Stimulated activated naive B cell treated with anti-CD40 and anti-IgM and Interleukin-4, amounts not matched to agents 10 μg/mL and 1 μg/mL and 100 μg/mL, for 72 hours (primary cell): ENCODE measurements around the gene PNPLA2.
A peak's percentile ranks its signal among the peaks of the same experiment; 100 is the strongest.

Experiments used
- ATAC-seq, 2 donors: fragments of 150-1000 bp; cut with Tn5 transposase; replicated peaks; 2 replicates each; pipeline ENCODE4 v1.10.0; 2021; ENCODE audit warnings: moderate library complexity in 1 of 2
- DNase-seq: peaks from one replicate; pipeline ENCODE4 v3.0.0; 2021
- H3K27ac Mint-ChIP-seq: one replicate; pipeline ENCODE4 v1.8.0; 2022; ENCODE audit warnings: mild to moderate bottlenecking, mixed read lengths
- H3K27me3 Mint-ChIP-seq, 2 donors: one replicate each; pipeline ENCODE4 v1.8.0; 2022; ENCODE audit warnings: mixed read lengths in 2 of 2
- H3K36me3 Mint-ChIP-seq, 2 donors: one replicate each; pipeline ENCODE4 v1.8.0; 2022; ENCODE audit warnings: mixed read lengths in 2 of 2, mild to moderate bottlenecking in 1 of 2
- H3K4me1 Mint-ChIP-seq, 2 donors: one replicate each; pipeline ENCODE4 v1.8.0; 2022; ENCODE audit warnings: mixed read lengths in 2 of 2, mild to moderate bottlenecking in 1 of 2
- H3K4me3 Mint-ChIP-seq, 2 donors: one replicate each; pipeline ENCODE4 v1.8.0; 2022; ENCODE audit warnings: mild to moderate bottlenecking in 2 of 2, mixed read lengths in 2 of 2, moderate library complexity in 1 of 2
- H3K9me3 Mint-ChIP-seq, 2 donors: one replicate each; pipeline ENCODE4 v1.8.0; 2022; ENCODE audit warnings: mixed read lengths in 2 of 2, mild to moderate bottlenecking in 1 of 2

PNPLA2 gene

DNA sequence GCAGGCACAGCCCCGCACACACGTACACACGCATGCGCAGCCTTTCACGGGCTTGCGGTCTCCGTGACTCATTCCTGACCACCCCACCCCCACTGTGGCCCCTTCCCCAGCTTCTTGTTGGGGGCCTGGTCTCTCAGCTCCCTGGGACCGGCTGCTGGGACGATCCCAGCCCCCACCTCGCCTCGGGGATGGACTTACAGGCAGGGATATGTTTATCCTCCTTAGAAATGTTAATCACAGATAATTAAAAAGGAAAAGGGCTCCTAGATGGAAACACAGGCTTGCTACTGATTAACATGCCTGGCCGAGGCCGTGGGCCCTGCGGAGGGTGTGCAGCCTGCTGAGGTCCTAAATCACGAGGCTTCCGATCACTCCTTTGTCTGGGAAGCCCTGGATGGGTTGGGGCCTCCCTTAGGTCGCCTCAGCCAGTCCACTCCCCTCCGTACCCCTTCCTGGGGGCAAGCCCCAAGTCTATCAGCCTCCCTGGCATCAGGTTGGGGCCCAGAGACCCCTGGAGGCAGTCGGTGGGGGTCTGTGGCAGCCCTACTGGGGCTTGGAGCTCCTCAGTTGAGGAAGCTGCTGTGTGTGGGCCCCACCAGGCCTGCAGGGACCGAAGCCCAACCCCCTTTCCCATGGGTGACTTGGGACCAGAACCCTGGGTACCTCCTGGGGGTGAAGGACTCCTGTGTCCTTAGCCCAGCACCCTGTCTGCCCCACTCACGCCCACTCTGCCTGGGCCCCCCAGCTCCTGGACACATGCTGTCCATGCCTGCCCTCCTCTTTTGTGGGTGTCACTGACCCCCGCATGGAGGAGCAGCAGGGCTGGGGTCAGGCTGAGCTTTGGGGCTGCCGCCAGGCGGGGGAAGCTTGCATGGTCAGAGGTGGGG lies 44.6 kb downstream of the PNPLA2 start:
- Mint-ChIP-seq H3K9me3 (no peaks in the 10 kb centered on the region), H3K36me3 (peaks cover 3 to 6% of the 10 kb centered on the region in 2 donors), H3K27me3 (no peaks in the 10 kb centered on the region), H3K4me3 (no peak overlapping the region), H3K4me1 (peaks cover 0 to 3% of the 10 kb centered on the region in 2 donors), H3K27ac (peak overlapping the region; percentile 73)
- ATAC-seq: no peak
- no peak for DNase-seq

DNA sequence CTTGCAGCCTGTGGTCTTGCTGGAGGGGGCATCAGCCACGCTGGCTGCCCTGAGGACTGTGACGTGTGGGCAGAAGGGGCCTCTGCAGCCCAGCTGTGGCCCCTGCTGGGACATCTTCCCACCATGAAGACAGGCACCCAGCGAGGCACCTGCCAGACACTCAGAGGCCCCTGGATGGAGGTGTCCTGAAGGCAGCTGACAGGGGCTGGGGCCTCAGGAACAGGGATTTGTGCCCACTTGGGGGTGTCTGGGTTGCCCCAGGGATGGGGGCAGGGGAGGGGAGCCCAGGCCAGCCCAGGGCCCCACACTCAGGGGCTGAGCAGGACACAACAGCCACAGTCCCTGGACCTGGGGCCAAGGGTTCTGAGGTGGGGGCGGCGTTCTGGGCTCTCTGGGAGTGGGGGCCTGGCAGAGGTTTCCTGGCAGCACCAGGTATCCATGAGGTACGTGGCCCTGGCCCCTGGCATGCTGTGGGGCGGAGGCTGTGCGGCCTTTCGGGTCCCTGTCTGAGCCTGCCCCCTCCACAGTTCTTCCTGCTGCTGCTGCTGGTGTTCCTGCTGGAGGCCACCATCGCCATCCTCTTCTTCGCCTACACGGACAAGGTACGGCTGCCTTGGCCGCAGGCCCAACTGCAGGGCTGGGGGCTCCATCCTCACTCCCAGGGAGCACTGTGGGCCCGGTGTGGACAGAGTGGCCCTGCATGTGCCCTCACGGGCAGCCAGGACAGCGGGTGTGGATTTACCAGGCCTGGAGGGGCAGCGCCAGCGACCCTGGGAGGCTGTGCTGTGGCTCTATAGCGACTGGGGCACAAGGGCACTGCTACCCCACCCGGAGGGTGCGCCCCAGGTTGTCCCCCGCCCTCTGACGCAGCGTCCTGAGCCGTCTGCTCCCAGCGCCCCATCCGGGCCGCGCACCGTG lies 45.5 kb downstream of the PNPLA2 start:
- Mint-ChIP-seq H3K27me3 (no peaks in the 10 kb centered on the region), H3K4me3 (no peak overlapping the region), H3K36me3 (peaks cover 7 to 8% of the 10 kb centered on the region in 2 donors), H3K9me3 (no peaks in the 10 kb centered on the region), H3K27ac (peak overlapping the region; percentile 73), H3K4me1 (peaks cover 0 to 3% of the 10 kb centered on the region in 2 donors)
- ATAC-seq: no peak
- DNase-seq: no peak

DNA sequence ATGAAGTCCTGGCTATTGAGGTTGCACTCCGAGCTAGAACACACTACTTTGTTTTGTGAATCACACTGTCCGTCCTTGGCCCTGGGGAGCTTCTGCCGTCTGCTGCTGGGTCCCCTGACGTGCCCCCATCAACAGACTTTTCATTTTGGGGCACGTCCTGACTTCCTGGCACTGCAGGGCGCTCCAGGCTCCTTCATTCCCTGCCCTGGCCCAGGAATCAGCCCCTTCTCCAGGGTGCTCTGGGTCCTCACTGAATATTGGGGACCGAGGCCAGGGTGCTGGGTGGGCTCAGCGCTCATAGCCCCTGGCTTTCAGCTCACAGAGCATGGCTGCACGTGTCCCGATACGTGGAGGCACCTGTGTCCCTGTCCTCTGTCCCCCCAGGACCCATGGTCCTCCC lies 46.2 kb downstream of the PNPLA2 start:
- DNase-seq (no peak), ATAC-seq (no peak)
- no peaks in the 10 kb centered on the region for H3K9me3 Mint-ChIP-seq
- no peaks in the 10 kb centered on the region for H3K27me3 Mint-ChIP-seq
- no peak overlapping the region for H3K27ac Mint-ChIP-seq
- peaks cover 7 to 8% of the 10 kb centered on the region in 2 donors for H3K36me3 Mint-ChIP-seq
- no peaks in the 10 kb centered on the region for H3K4me1 Mint-ChIP-seq
- no peak overlapping the region for H3K4me3 Mint-ChIP-seq

- H3K36me3 Mint-ChIP-seq: peaks cover 9 to 12% of the 10 kb centered on the region in 2 donors
- DNase-seq: no peak
- no peaks in the 10 kb centered on the region for H3K9me3 Mint-ChIP-seq
- no peak overlapping the region for H3K4me3 Mint-ChIP-seq
- H3K27me3 Mint-ChIP-seq: no peaks in the 10 kb centered on the region
- no peak for ATAC-seq
- H3K4me1 Mint-ChIP-seq: no peaks in the 10 kb centered on the region
- peak overlapping the region; percentile 14 for H3K27ac Mint-ChIP-seq
Observed at GRCh38 chr11:865462-866430, 47.0 kb downstream of the PNPLA2 start.

GRCh38 chr11:866481-866880 lies 47.8 kb downstream of the PNPLA2 start:
- Mint-ChIP-seq H3K27me3 (no peaks in the 10 kb centered on the region), H3K4me3 (no peak overlapping the region), H3K9me3 (no peaks in the 10 kb centered on the region), H3K36me3 (peaks cover 10 to 15% of the 10 kb centered on the region in 2 donors), H3K27ac (no peak overlapping the region), H3K4me1 (no peaks in the 10 kb centered on the region)
- DNase-seq (no peak), ATAC-seq (no peak)

- no peaks in the 10 kb centered on the region for H3K27me3 Mint-ChIP-seq
- no peaks in the 10 kb centered on the region for H3K4me1 Mint-ChIP-seq
- H3K4me3 Mint-ChIP-seq: no peak overlapping the region
- no peak overlapping the region for H3K27ac Mint-ChIP-seq
- no peaks in the 10 kb centered on the region for H3K9me3 Mint-ChIP-seq
- ATAC-seq: no peak
- DNase-seq: no peak
- H3K36me3 Mint-ChIP-seq: peaks cover 16 to 20% of the 10 kb centered on the region in 2 donors
Observed at GRCh38 chr11:867856-868358, 49.2 kb downstream of the PNPLA2 start.

- H3K36me3 Mint-ChIP-seq: peaks cover 20 to 24% of the 10 kb centered on the region in 2 donors
- H3K27ac Mint-ChIP-seq: no peak overlapping the region
- no peak for DNase-seq
- no peaks in the 10 kb centered on the region for H3K9me3 Mint-ChIP-seq
- no peak overlapping the region for H3K4me3 Mint-ChIP-seq
- H3K4me1 Mint-ChIP-seq: no peaks in the 10 kb centered on the region
- ATAC-seq: no peak
- H3K27me3 Mint-ChIP-seq: no peaks in the 10 kb centered on the region
Observed at GRCh38 chr11:868394-868793, 49.7 kb downstream of the PNPLA2 start.

DNA sequence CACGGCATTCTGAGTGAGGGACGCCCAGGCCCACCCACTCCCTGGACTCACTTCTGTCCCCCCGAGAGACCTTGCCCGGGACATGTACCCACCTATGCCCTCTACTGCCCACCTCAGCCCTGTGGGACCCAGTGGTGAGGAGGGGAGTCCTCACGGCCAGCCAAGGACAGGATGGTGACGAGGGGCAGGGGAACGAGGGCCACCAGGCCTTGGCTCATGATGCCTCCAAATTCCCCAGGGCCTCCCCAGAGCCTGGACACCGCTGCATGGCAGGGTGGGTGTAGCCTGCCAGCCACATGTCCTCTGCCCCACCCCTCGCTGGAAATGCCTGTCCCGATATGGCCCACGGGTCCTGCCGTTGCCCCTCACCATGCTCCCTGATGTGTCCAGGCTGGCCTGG lies 50.1 kb downstream of the PNPLA2 start:
- Mint-ChIP-seq H3K36me3 (peaks cover 24 to 28% of the 10 kb centered on the region in 2 donors), H3K27me3 (no peaks in the 10 kb centered on the region), H3K27ac (no peak overlapping the region), H3K4me3 (no peak overlapping the region), H3K9me3 (no peaks in the 10 kb centered on the region), H3K4me1 (no peaks in the 10 kb centered on the region)
- no peak for ATAC-seq
- DNase-seq: no peak

GRCh38 chr11:869399-870126 lies 50.8 kb downstream of the PNPLA2 start:
- no peak for DNase-seq
- ATAC-seq: no peak
- Mint-ChIP-seq H3K27me3 (no peaks in the 10 kb centered on the region), H3K27ac (no peak overlapping the region), H3K36me3 (peaks cover 28 to 33% of the 10 kb centered on the region in 2 donors), H3K9me3 (no peaks in the 10 kb centered on the region), H3K4me3 (no peak overlapping the region), H3K4me1 (no peaks in the 10 kb centered on the region)

DNA sequence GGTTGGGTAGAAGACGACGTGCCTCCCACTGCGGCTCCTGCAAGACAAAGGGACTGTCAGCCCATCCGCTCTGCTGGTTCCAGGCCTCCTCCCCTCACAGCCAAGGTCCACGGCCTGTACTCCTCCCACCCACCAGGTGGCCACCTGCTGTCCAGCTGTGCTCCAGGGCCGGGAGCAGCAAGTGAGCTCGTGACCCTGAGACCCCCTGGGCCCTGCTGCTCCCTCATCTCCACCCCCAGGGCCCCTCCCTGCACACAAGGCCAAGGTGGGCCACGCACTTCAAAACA lies 51.4 kb downstream of the PNPLA2 start:
- no peak for ATAC-seq
- Mint-ChIP-seq H3K27ac (no peak overlapping the region), H3K9me3 (no peaks in the 10 kb centered on the region), H3K27me3 (no peaks in the 10 kb centered on the region), H3K4me1 (no peaks in the 10 kb centered on the region), H3K4me3 (no peak overlapping the region), H3K36me3 (peaks cover 32 to 35% of the 10 kb centered on the region in 2 donors)
- DNase-seq: no peak

DNA sequence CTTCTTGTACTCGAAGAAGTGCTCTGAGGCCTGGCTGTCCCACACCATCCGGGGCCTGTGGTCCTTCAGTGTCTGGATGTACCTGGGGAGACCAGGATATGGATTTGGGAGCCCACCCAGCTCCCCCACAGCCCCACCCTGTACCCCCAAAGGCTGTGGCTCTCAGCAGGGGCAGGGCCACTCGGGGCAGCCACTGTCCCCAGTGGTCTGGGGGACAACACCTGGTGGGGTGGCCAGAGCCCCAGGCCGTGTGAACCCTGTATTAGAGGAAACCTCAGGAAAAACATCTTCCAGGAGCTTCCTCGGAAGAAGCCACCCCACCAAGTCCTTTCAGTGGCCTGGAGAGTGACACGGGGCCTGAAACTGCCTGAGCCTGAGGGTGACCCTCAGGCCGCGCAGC lies 51.7 kb downstream of the PNPLA2 start:
- Mint-ChIP-seq H3K4me3 (no peak overlapping the region), H3K4me1 (no peaks in the 10 kb centered on the region), H3K27ac (no peak overlapping the region), H3K27me3 (no peaks in the 10 kb centered on the region), H3K9me3 (no peaks in the 10 kb centered on the region), H3K36me3 (peaks cover 35 to 38% of the 10 kb centered on the region in 2 donors)
- no peak for ATAC-seq
- no peak for DNase-seq

DNA sequence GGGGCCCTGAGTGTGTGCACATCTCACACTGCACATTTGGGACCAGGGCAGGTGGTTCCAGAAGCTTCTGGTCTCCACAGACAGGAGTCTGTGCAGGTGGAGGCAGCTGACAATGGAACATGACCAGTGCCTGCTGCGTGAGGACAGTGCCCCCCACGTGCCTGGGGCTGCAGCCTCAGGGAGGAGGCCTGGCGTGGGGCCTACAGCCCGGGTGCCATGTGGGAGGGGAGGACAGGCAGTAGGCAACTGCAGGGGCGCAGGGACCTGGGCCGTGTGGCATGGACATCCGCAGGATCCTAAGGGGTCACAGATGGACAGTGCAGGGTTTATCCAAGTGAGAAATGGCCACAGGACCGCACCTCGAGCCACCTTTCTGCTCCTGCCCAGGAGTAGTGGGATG lies 52.8 kb downstream of the PNPLA2 start:
- no peak overlapping the region for H3K4me3 Mint-ChIP-seq

GRCh38 chr11:872799-873198 lies 54.1 kb downstream of the PNPLA2 start:
- Mint-ChIP-seq H3K36me3 (peaks cover 43 to 48% of the 10 kb centered on the region in 2 donors), H3K4me1 (no peaks in the 10 kb centered on the region), H3K4me3 (no peak overlapping the region), H3K27ac (no peak overlapping the region), H3K9me3 (peaks cover 0 to 1% of the 10 kb centered on the region in 2 donors), H3K27me3 (no peaks in the 10 kb centered on the region)
- ATAC-seq: no peak
- DNase-seq: no peak

More for the DNA sequence above, 52.8 kb downstream of the PNPLA2 start:
- DNase-seq (no peak), ATAC-seq (no peak)
- Mint-ChIP-seq H3K9me3 (no peaks in the 10 kb centered on the region), H3K4me1 (no peaks in the 10 kb centered on the region), H3K27ac (no peak overlapping the region), H3K27me3 (no peaks in the 10 kb centered on the region), H3K36me3 (peaks cover 38 to 42% of the 10 kb centered on the region in 2 donors)
